Measurements from ENCODE around the gene GABRB1. TPM values are rescaled to one million over a fixed set of nuclear protein-coding genes. Genes with fewer than 3 reads are reported as not detected.
A peak's percentile ranks its signal among the peaks of the same experiment; 100 is the strongest.

The GABRB1 gene
- polyA plus RNA-seq (2013), result 0.42 and 0.48 TPM in 2 replicates

DNA sequence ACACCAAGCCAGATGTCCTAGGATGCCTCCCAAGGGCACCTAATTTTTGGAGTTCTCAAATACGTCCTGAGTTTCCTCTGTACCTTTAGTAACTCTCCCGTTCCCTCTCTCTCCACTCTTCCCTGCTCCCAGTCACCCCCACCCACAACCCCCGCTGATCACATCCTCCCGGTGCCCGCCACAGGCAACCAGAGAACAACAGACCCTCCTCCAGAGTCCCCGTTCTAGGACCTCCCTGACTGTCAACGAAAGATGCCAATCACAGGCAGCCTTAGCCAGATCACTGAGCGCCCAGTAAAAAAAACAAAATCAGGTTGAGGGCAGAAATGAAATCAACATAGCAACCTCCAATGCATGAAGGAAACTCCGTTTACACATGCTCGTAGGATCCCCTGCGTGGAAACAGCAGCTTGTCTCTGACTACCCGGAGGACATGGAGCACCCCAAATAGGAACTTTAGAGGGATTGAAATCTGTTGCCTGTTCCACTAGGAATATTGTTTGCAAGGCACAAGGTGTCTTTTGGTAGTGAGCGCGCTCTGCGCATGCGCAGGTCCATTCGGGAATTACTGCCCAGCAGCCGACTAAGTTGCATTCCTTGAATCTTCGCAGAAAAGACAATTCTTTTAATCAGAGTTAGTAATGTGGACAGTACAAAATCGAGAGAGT is at the start of gene GABRB1:
Gene GABRB1 (plus strand): TSS at position 557 of the 668 bp plus-strand sequence.
- no peak within 1 kb of the TSS for H2BK12ac ChIP-seq (ENCODE audit: low read length)
- peak within 1 kb of the TSS; percentile 64 for H3K9ac ChIP-seq (ENCODE audit: low read length)
- peak within 1 kb of the TSS; percentile 74 for H3K4me3 ChIP-seq (ENCODE audit: low read depth, low read length)
- no peak within 1 kb of the TSS for H3K23ac ChIP-seq (ENCODE audit: low read length)
- H3K27me3 ChIP-seq (ENCODE audit: insufficient read depth, low read length), result no peaks in the 10 kb centered on the region
- peak within 1 kb of the TSS; percentile 94 for H3K4me2 ChIP-seq (ENCODE audit: low read length)
- no peak within 1 kb of the TSS for H3K4ac ChIP-seq (ENCODE audit: low read depth, low read length)
- peak; percentile 28 to 59 for DNase-seq
- WGBS (ENCODE audit: extremely low coverage, insufficient coverage, insufficient read length), result no CpG with 5 or more reads among the region's 20 CpGs
- H3K9me3 ChIP-seq (ENCODE audit: insufficient read depth, low read depth, low read length), result no peaks in the 10 kb centered on the region
- H4K8ac ChIP-seq (ENCODE audit: low read depth, low read length), result no peak within 1 kb of the TSS
- H3K18ac ChIP-seq (ENCODE audit: low read length), result no peak within 1 kb of the TSS
- H3K14ac ChIP-seq (ENCODE audit: low read length), result no peak within 1 kb of the TSS
- H4K91ac ChIP-seq (ENCODE audit: low read depth, low read length), result no peak within 1 kb of the TSS
- H3K36me3 ChIP-seq (ENCODE audit: control insufficient read depth in 1 of 2, insufficient read depth in 2 of 2, low read length in 2 of 2), result no peaks in the 10 kb centered on the region
- H3K4me1 ChIP-seq (ENCODE audit: control insufficient read depth in 1 of 2, insufficient read depth in 2 of 2, low read length in 2 of 2), result peaks cover 4 to 13% of the 10 kb centered on the region in 2 experiments
- no peak within 1 kb of the TSS for H2BK120ac ChIP-seq (ENCODE audit: insufficient read depth, low read length, poor library complexity)
- no peak within 1 kb of the TSS for H3K27ac ChIP-seq (ENCODE audit: low read depth, low read length)
- H2BK5ac ChIP-seq (ENCODE audit: low read depth, low read length, poor library complexity), result no peak within 1 kb of the TSS
- peak within 1 kb of the TSS; percentile 66 for H2AFZ ChIP-seq (ENCODE audit: insufficient read depth, low read length, poor library complexity)
- no peak within 1 kb of the TSS for H2AK5ac ChIP-seq (ENCODE audit: low read length)
- no peaks in the 10 kb centered on the region for H3K79me1 ChIP-seq (ENCODE audit: low read length)
- no peak within 1 kb of the TSS for H4K12ac ChIP-seq (ENCODE audit: low read depth, low read length)
- H3K79me2 ChIP-seq (ENCODE audit: control insufficient read depth, insufficient read depth, low read length, poor library complexity), result no peaks in the 10 kb centered on the region

GRCh38 chr4:46984781-46985180 is 46.6 kb upstream of the GABRB1 start:
- no peak overlapping the region for H3K18ac ChIP-seq (ENCODE audit: low read length)
- H3K9me3 ChIP-seq (ENCODE audit: insufficient read depth, low read depth, low read length), result no peaks in the 10 kb centered on the region
- no peak overlapping the region for H4K91ac ChIP-seq (ENCODE audit: low read depth, low read length)
- H3K23ac ChIP-seq (ENCODE audit: low read length), result no peak overlapping the region
- H2BK12ac ChIP-seq (ENCODE audit: low read length), result no peak overlapping the region
- WGBS (ENCODE audit: extremely low coverage, insufficient coverage, insufficient read length), result no CpG with 5 or more reads among the region's 1 CpG
- no peak overlapping the region for H2AFZ ChIP-seq (ENCODE audit: insufficient read depth, low read length, poor library complexity)
- H3K27ac ChIP-seq (ENCODE audit: low read depth, low read length), result no peak overlapping the region
- H3K79me1 ChIP-seq (ENCODE audit: low read length), result no peaks in the 10 kb centered on the region
- H3K4me3 ChIP-seq (ENCODE audit: low read depth, low read length), result no peak overlapping the region
- H2BK120ac ChIP-seq (ENCODE audit: insufficient read depth, low read length, poor library complexity), result no peak overlapping the region
- H3K4me1 ChIP-seq (ENCODE audit: control insufficient read depth in 1 of 2, insufficient read depth in 2 of 2, low read length in 2 of 2), result no peaks in the 10 kb centered on the region
- H2BK5ac ChIP-seq (ENCODE audit: low read depth, low read length, poor library complexity), result no peak overlapping the region
- no peak overlapping the region for H2AK5ac ChIP-seq (ENCODE audit: low read length)
- no peaks in the 10 kb centered on the region for H3K36me3 ChIP-seq (ENCODE audit: control insufficient read depth in 1 of 2, insufficient read depth in 2 of 2, low read length in 2 of 2)
- H3K4me2 ChIP-seq (ENCODE audit: low read length), result no peak overlapping the region
- H3K14ac ChIP-seq (ENCODE audit: low read length), result no peak overlapping the region
- H3K4ac ChIP-seq (ENCODE audit: low read depth, low read length), result no peak overlapping the region
- no peak overlapping the region for H4K12ac ChIP-seq (ENCODE audit: low read depth, low read length)
- no peak overlapping the region for H3K9ac ChIP-seq (ENCODE audit: low read length)
- H3K79me2 ChIP-seq (ENCODE audit: control insufficient read depth, insufficient read depth, low read length, poor library complexity), result no peaks in the 10 kb centered on the region
- H3K27me3 ChIP-seq (ENCODE audit: insufficient read depth, low read length), result no peaks in the 10 kb centered on the region
- H4K8ac ChIP-seq (ENCODE audit: low read depth, low read length), result no peak overlapping the region
- no peak for DNase-seq

- Histone ChIP-seq H3K27me3 (ENCODE audit: insufficient read depth, low read length) (no peaks in the 10 kb centered on the region), H3K79me1 (ENCODE audit: low read length) (no peaks in the 10 kb centered on the region), H3K4me3 (ENCODE audit: low read depth, low read length) (no peak overlapping the region), H2AK5ac (ENCODE audit: low read length) (no peak overlapping the region), H3K4me2 (ENCODE audit: low read length) (no peak overlapping the region), H4K91ac (ENCODE audit: low read depth, low read length) (no peak overlapping the region), H2BK5ac (ENCODE audit: low read depth, low read length, poor library complexity) (no peak overlapping the region), H3K79me2 (ENCODE audit: control insufficient read depth, insufficient read depth, low read length, poor library complexity) (no peaks in the 10 kb centered on the region), H4K8ac (ENCODE audit: low read depth, low read length) (no peak overlapping the region), H2BK12ac (ENCODE audit: low read length) (no peak overlapping the region), H3K18ac (ENCODE audit: low read length) (no peak overlapping the region), H3K23ac (ENCODE audit: low read length) (no peak overlapping the region), H3K27ac (ENCODE audit: low read depth, low read length) (no peak overlapping the region), H2AFZ (ENCODE audit: insufficient read depth, low read length, poor library complexity) (no peak overlapping the region), H3K4ac (ENCODE audit: low read depth, low read length) (no peak overlapping the region), H3K36me3 (ENCODE audit: control insufficient read depth in 1 of 2, insufficient read depth in 2 of 2, low read length in 2 of 2) (no peaks in the 10 kb centered on the region), H2BK120ac (ENCODE audit: insufficient read depth, low read length, poor library complexity) (no peak overlapping the region), H3K4me1 (ENCODE audit: control insufficient read depth in 1 of 2, insufficient read depth in 2 of 2, low read length in 2 of 2) (no peaks in the 10 kb centered on the region), H4K12ac (ENCODE audit: low read depth, low read length) (no peak overlapping the region), H3K9me3 (ENCODE audit: insufficient read depth, low read depth, low read length) (no peaks in the 10 kb centered on the region), H3K14ac (ENCODE audit: low read length) (no peak overlapping the region), H3K9ac (ENCODE audit: low read length) (no peak overlapping the region)
- DNase-seq, result no peak
- 100% methylated on average over 1 of the region's 3 CpGs for WGBS (ENCODE audit: extremely low coverage, insufficient coverage, insufficient read length)
These were observed 44.3 kb upstream of the GABRB1 start for GRCh38 chr4:46986922-46987638.

DNA sequence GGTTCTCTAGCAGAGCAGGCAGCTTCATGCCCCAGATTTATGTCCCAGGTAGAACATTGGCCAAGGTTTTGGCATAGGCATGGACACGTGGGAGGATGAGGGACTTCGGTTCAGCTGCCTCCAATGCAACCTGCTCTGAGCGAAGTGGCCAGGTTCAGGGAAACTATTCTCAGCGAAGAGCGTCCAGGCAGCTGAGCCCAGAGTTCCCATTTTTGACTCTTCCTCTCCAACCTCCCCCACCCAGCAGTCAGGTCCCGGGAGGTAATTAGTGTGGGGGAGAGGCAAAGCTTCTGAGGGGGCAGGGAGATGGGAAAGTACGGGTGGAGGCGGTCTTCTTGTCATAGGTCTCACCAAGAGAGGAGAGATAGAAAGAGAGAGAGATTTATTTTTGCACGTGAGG is 39.0 kb upstream of the GABRB1 start:
- Histone ChIP-seq H3K9ac (ENCODE audit: low read length) (no peak overlapping the region), H3K4me3 (ENCODE audit: low read depth, low read length) (no peak overlapping the region), H2AFZ (ENCODE audit: insufficient read depth, low read length, poor library complexity) (no peak overlapping the region), H2BK5ac (ENCODE audit: low read depth, low read length, poor library complexity) (no peak overlapping the region), H3K79me1 (ENCODE audit: low read length) (no peaks in the 10 kb centered on the region), H2BK120ac (ENCODE audit: insufficient read depth, low read length, poor library complexity) (no peak overlapping the region), H3K23ac (ENCODE audit: low read length) (no peak overlapping the region), H4K91ac (ENCODE audit: low read depth, low read length) (no peak overlapping the region), H3K27me3 (ENCODE audit: insufficient read depth, low read length) (peaks cover 34% of the 10 kb centered on the region), H3K4me2 (ENCODE audit: low read length) (no peak overlapping the region), H3K27ac (ENCODE audit: low read depth, low read length) (no peak overlapping the region), H3K14ac (ENCODE audit: low read length) (no peak overlapping the region), H3K79me2 (ENCODE audit: control insufficient read depth, insufficient read depth, low read length, poor library complexity) (no peaks in the 10 kb centered on the region), H3K36me3 (ENCODE audit: control insufficient read depth in 1 of 2, insufficient read depth in 2 of 2, low read length in 2 of 2) (no peaks in the 10 kb centered on the region), H3K18ac (ENCODE audit: low read length) (no peak overlapping the region), H2BK12ac (ENCODE audit: low read length) (no peak overlapping the region), H3K4me1 (ENCODE audit: control insufficient read depth in 1 of 2, insufficient read depth in 2 of 2, low read length in 2 of 2) (peaks cover 8 to 13% of the 10 kb centered on the region in 2 experiments), H4K8ac (ENCODE audit: low read depth, low read length) (no peak overlapping the region), H3K4ac (ENCODE audit: low read depth, low read length) (no peak overlapping the region), H2AK5ac (ENCODE audit: low read length) (no peak overlapping the region), H4K12ac (ENCODE audit: low read depth, low read length) (no peak overlapping the region), H3K9me3 (ENCODE audit: insufficient read depth, low read depth, low read length) (peaks cover 4% of the 10 kb centered on the region)
- no peak for DNase-seq
- WGBS (ENCODE audit: extremely low coverage, insufficient coverage, insufficient read length), result no CpG with 5 or more reads among the region's 9 CpGs
